ENCODE measurements around the gene DLX1.

Gene DLX1

DNA sequence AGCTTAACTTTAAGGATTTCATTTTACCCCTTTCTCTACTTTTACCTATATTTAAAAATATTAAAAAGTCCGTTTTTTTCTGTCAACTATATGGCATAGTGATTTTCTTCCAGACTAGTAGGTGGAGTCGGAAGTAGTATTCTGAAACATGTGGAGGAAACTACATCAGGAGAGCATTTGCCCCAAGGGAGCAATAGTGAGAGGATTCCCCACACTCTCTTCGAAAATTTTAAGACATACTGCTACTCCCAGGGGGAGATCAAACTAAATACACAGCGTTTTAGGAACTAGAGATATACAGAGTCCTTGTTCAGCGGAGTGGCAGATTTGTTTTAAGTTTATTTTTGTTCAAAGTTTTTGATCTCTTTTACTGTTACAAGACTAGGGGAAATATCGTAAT, 45.0 kb upstream of the DLX1 start:
- TF ChIP-seq, protein P1, sequence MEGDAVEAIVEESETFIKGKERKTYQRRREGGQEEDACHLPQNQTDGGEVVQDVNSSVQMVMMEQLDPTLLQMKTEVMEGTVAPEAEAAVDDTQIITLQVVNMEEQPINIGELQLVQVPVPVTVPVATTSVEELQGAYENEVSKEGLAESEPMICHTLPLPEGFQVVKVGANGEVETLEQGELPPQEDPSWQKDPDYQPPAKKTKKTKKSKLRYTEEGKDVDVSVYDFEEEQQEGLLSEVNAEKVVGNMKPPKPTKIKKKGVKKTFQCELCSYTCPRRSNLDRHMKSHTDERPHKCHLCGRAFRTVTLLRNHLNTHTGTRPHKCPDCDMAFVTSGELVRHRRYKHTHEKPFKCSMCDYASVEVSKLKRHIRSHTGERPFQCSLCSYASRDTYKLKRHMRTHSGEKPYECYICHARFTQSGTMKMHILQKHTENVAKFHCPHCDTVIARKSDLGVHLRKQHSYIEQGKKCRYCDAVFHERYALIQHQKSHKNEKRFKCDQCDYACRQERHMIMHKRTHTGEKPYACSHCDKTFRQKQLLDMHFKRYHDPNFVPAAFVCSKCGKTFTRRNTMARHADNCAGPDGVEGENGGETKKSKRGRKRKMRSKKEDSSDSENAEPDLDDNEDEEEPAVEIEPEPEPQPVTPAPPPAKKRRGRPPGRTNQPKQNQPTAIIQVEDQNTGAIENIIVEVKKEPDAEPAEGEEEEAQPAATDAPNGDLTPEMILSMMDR (IDR thresholded peaks at IDR 0.05; ENCODE audit: poor library complexity, severe bottlenecking): no peak
- Histone ChIP-seq H3K4me1 (ENCODE audit: insufficient read depth, poor library complexity, severe bottlenecking) (peaks cover 16% of the 10 kb centered on the region), H3K27me3 (ENCODE audit: insufficient read depth, poor library complexity, severe bottlenecking) (no peaks in the 10 kb centered on the region), H3K27ac (ENCODE audit: poor library complexity, severe bottlenecking) (no peak overlapping the region), H3K4me3 (ENCODE audit: severe bottlenecking) (no peak overlapping the region), H3K9me3 (ENCODE audit: severe bottlenecking) (no peaks in the 10 kb centered on the region), H3K36me3 (ENCODE audit: low read depth) (no peaks in the 10 kb centered on the region)
- ATAC-seq (ENCODE audit: low read depth) (no peak), DNase-seq (ENCODE audit: low spot score) (no peak)

- H3K27me3 ChIP-seq (ENCODE audit: insufficient read depth, poor library complexity, severe bottlenecking): no peaks in the 10 kb centered on the region
- H3K27ac ChIP-seq (ENCODE audit: poor library complexity, severe bottlenecking): no peak overlapping the region
- H3K36me3 ChIP-seq (ENCODE audit: low read depth): no peaks in the 10 kb centered on the region
- no peak for ATAC-seq (ENCODE audit: low read depth)
- no peaks in the 10 kb centered on the region for H3K9me3 ChIP-seq (ENCODE audit: severe bottlenecking)
- TF ChIP-seq, protein P1 (IDR thresholded peaks at IDR 0.05; ENCODE audit: poor library complexity, severe bottlenecking): no peak
- DNase-seq (ENCODE audit: low spot score): no peak
- H3K4me1 ChIP-seq (ENCODE audit: insufficient read depth, poor library complexity, severe bottlenecking): peaks cover 6% of the 10 kb centered on the region
- no peak overlapping the region for H3K4me3 ChIP-seq (ENCODE audit: severe bottlenecking)
Observed at GRCh38 chr2:172046080-172046678, 39.1 kb upstream of the DLX1 start.

- DNase-seq (ENCODE audit: low spot score) (no peak), ATAC-seq (ENCODE audit: low read depth) (no peak)
- Histone ChIP-seq H3K4me1 (ENCODE audit: insufficient read depth, poor library complexity, severe bottlenecking) (peaks cover 6% of the 10 kb centered on the region), H3K4me3 (ENCODE audit: severe bottlenecking) (no peak overlapping the region), H3K9me3 (ENCODE audit: severe bottlenecking) (no peaks in the 10 kb centered on the region), H3K27me3 (ENCODE audit: insufficient read depth, poor library complexity, severe bottlenecking) (no peaks in the 10 kb centered on the region), H3K27ac (ENCODE audit: poor library complexity, severe bottlenecking) (no peak overlapping the region), H3K36me3 (ENCODE audit: low read depth) (no peaks in the 10 kb centered on the region)
- TF ChIP-seq, protein P1 (IDR thresholded peaks at IDR 0.05; ENCODE audit: poor library complexity, severe bottlenecking): no peak
Observed at GRCh38 chr2:172046866-172047565, 38.3 kb upstream of the DLX1 start.

- TF ChIP-seq, protein P1 (IDR thresholded peaks at IDR 0.05; ENCODE audit: poor library complexity, severe bottlenecking): no peak
- Histone ChIP-seq H3K27me3 (ENCODE audit: insufficient read depth, poor library complexity, severe bottlenecking) (no peaks in the 10 kb centered on the region), H3K9me3 (ENCODE audit: severe bottlenecking) (no peaks in the 10 kb centered on the region), H3K4me1 (ENCODE audit: insufficient read depth, poor library complexity, severe bottlenecking) (peaks cover 6% of the 10 kb centered on the region), H3K4me3 (ENCODE audit: severe bottlenecking) (no peak overlapping the region), H3K27ac (ENCODE audit: poor library complexity, severe bottlenecking) (no peak overlapping the region), H3K36me3 (ENCODE audit: low read depth) (no peaks in the 10 kb centered on the region)
- no peak for DNase-seq (ENCODE audit: low spot score)
- no peak for ATAC-seq (ENCODE audit: low read depth)
Observed at GRCh38 chr2:172047566-172048507, 37.5 kb upstream of the DLX1 start.

Data from RWPE2 (cell line).